Liver (tissue), 9 donors: Measurements from ENCODE around the gene CCDC134. TPM values are rescaled to one million over a fixed set of nuclear protein-coding genes. Genes with fewer than 3 reads are reported as not detected.

Experiments
- DNase-seq: peaks from one replicate; pipeline ENCODE4 v3.0.0-alpha.2; 2017; ENCODE audit warnings: low spot score
- H3K27ac ChIP-seq, 2 donors: one replicate each; pipeline ENCODE4 v1.7.0; 2013; ENCODE audit warnings: inconsistent platforms in 2 of 2, low read length in 2 of 2, control low read depth in 1 of 2, low read depth in 1 of 2, mild to moderate bottlenecking in 1 of 2
- H3K27me3 ChIP-seq, 4 donors: one replicate each; pipeline versions ENCODE4 v1.6.1 to v1.7.0; 2013; ENCODE audit warnings: low read length in 3 of 4, inconsistent platforms in 1 of 4, mild to moderate bottlenecking in 1 of 4, moderate library complexity in 1 of 4; ENCODE audit not compliant: control insufficient read depth in 4 of 4, insufficient read depth in 4 of 4
- H3K36me3 ChIP-seq, 4 donors: one replicate each; pipeline versions ENCODE4 v1.6.1 to v1.7.0; 2013; ENCODE audit warnings: low read length in 3 of 4, mild to moderate bottlenecking in 3 of 4, low read depth in 1 of 4, moderate library complexity in 1 of 4; ENCODE audit not compliant: control insufficient read depth in 4 of 4, insufficient read depth in 3 of 4
- H3K4me1 ChIP-seq, 4 donors: one replicate each; pipeline versions ENCODE4 v1.6.1 to v1.7.0; 2013; ENCODE audit warnings: low read length in 3 of 4, mild to moderate bottlenecking in 3 of 4, moderate library complexity in 1 of 4; ENCODE audit not compliant: control insufficient read depth in 4 of 4, insufficient read depth in 4 of 4
- H3K4me3 ChIP-seq, 3 donors: one replicate each; pipeline versions ENCODE4 v1.6.1 to v1.7.0; 2013; ENCODE audit warnings: low read length in 3 of 3, control low read depth in 1 of 3, low read depth in 1 of 3, mild to moderate bottlenecking in 1 of 3
- H3K9ac ChIP-seq, 2 donors: one replicate each; pipeline ENCODE4 v1.7.0; 2013; ENCODE audit warnings: low read length in 2 of 2, mild to moderate bottlenecking in 2 of 2, moderate library complexity in 2 of 2, control low read depth in 1 of 2, low read depth in 1 of 2
- H3K9me3 ChIP-seq, 4 donors: one replicate each; pipeline versions ENCODE4 v1.6.1 to v1.7.0; 2013; ENCODE audit warnings: low read length in 3 of 4; ENCODE audit not compliant: control insufficient read depth in 4 of 4
- CTCF ChIP-seq: fragments of 150-350 bp; IDR thresholded peaks from 2 replicates; pipeline ENCODE4 v1.5.1; 2017; ENCODE audit warnings: improper control_type of control experiment, low read depth, low read length; ENCODE audit not compliant: missing input control
- EGR1 ChIP-seq, 2 donors: IDR thresholded peaks; 2 replicates each; pipeline ENCODE4 v1.6.1; 2016 to 2018; ENCODE audit warnings: antibody characterized with exemption in 2 of 2, low read depth in 2 of 2
- FOXA1 ChIP-seq: IDR thresholded peaks from 2 replicates; pipeline ENCODE4 v1.6.1; 2016; ENCODE audit warnings: antibody characterized with exemption
- FOXA2 ChIP-seq: IDR thresholded peaks from 2 replicates; pipeline ENCODE4 v1.6.1; 2016; ENCODE audit warnings: antibody characterized with exemption
- HNF4A ChIP-seq, 2 donors: conservative IDR thresholded peaks; 2 replicates each; pipeline ENCODE4 v1.6.1; 2016; ENCODE audit warnings: antibody characterized with exemption in 2 of 2, mild to moderate bottlenecking in 2 of 2
- HNF4G ChIP-seq: IDR thresholded peaks from 2 replicates; pipeline ENCODE4 v1.6.1; 2016; ENCODE audit warnings: antibody characterized with exemption
- JUND ChIP-seq, 2 donors: IDR thresholded peaks; 2 replicates each; pipeline ENCODE4 v1.6.1; 2016; ENCODE audit warnings: antibody characterized with exemption in 2 of 2
- NR2F2 ChIP-seq: IDR thresholded peaks from 2 replicates; pipeline ENCODE4 v1.6.1; 2016; ENCODE audit warnings: antibody characterized with exemption
- RAD21 ChIP-seq, 2 donors: IDR thresholded peaks; 2 replicates each; pipeline ENCODE4 v1.6.1; 2016; ENCODE audit warnings: antibody characterized with exemption in 2 of 2, mild to moderate bottlenecking in 2 of 2
- REST ChIP-seq: IDR thresholded peaks from 2 replicates; pipeline ENCODE4 v1.6.1; 2016; ENCODE audit warnings: antibody characterized with exemption, mild to moderate bottlenecking
- RXRA ChIP-seq, 2 donors: IDR thresholded peaks; 2 replicates each; pipeline ENCODE4 v1.6.1; 2017 to 2018; ENCODE audit warnings: antibody characterized with exemption in 2 of 2, mild to moderate bottlenecking in 1 of 2
- SP1 ChIP-seq: IDR thresholded peaks from 2 replicates; pipeline ENCODE4 v1.6.1; 2018; ENCODE audit warnings: antibody characterized with exemption, mild to moderate bottlenecking
- TAF1 ChIP-seq: conservative IDR thresholded peaks from 2 replicates; pipeline ENCODE4 v1.6.1; 2016; ENCODE audit warnings: antibody characterized with exemption, mild to moderate bottlenecking
- YY1 ChIP-seq: IDR thresholded peaks from 2 replicates; pipeline ENCODE4 v1.6.1; 2016; ENCODE audit warnings: antibody characterized with exemption, mild to moderate bottlenecking
- WGBS: extraction: QIAGEN DNeasy Blood & Tissue Kit; methylation state at CpG from one replicate; pipeline ENCODE4 v1.1.7; 2013; 5-methylcytosine and 5-hydroxymethylcytosine counted together
- polyA plus RNA-seq, 2 donors: library from polyadenylated mRNA; stranded (reverse) in 1 of 2; unstranded in 1 of 2; fragments of 200-250 nt in 1 of 2; fragments of >200 nt in 1 of 2; fragmentation: Nextera tagmentation in 1 of 2; extraction: Ambion mirVana in 1 of 2; gene quantifications; one replicate each; pipeline versions ENCODE4 v1.2.1 to v1.2.3, GENCODE V29; 2013 to 2015
- total RNA-seq, 2 donors: library from RNA; depleted of rRNA; stranded (reverse); fragments of >200 nt; gene quantifications; one replicate each; pipeline ENCODE4 v1.2.3, GENCODE V29; 2014
- TF ChIP-seq, protein P1 (sequence below): IDR thresholded peaks from 2 replicates; pipeline ENCODE4 v1.6.1; 2016; ENCODE audit warnings: antibody characterized with exemption
- TF ChIP-seq, protein P2 (sequence below): IDR thresholded peaks from 2 replicates; pipeline ENCODE4 v1.6.1; 2016; ENCODE audit warnings: antibody characterized with exemption
- donor health status: healthy.
- donor health status: healthy.
- donor health status: healthy.
- donor health status: healthy.
- donor health status: healthy.

CCDC134 gene
- total and polyA plus RNA-seq, 4 donors = 2.0 to 13.2 (median 6.4) TPM

- Histone ChIP-seq H3K4me3 (no peak overlapping the region), H3K27me3 (no peaks in the 10 kb centered on the region), H3K27ac (no peak overlapping the region), H3K9me3 (no peaks in the 10 kb centered on the region), H3K9ac (no peak overlapping the region), H3K4me1 (no peaks in the 10 kb centered on the region), H3K36me3 (no peaks in the 10 kb centered on the region)
- DNase-seq = no peak
- WGBS = 96% methylated on average over 5 of the region's 5 CpGs
- no peak for TF ChIP-seq NR2F2
- no peak for TF ChIP-seq RXRA (IDR thresholded peaks at IDR 0.05)
- no peak for TF ChIP-seq JUND (IDR thresholded peaks at IDR 0.05)
- TF ChIP-seq TAF1 = no peak
- TF ChIP-seq YY1 = no peak
- no peak for TF ChIP-seq HNF4A (conservative IDR thresholded peaks at IDR 0.05)
- no peak for TF ChIP-seq RAD21 (IDR thresholded peaks at IDR 0.05)
Observed at GRCh38 chr22:41757502-41757901, 43.0 kb upstream of the CCDC134 start.

DNA sequence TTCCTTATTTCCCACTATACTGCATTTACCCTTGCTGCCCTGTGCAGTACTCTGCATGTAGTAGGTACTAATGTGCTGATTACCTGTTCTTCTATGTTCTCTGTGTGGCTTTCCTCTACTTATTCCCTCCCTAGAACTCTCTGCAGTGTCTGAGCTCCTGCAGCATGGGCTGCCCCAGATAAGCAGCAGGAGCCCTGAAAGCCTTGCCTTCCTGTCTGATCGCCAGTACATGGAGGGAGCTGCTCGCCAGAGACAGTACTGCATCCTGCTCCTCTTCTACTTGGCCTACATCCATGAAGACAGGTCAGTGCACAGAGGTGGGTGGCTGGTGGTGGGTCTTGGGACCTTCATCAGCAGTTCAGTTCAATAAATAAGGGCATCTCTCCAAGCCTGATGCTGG, 42.2 kb upstream of the CCDC134 start:
- TF ChIP-seq SP1 (no peak), NR2F2 (no peak), YY1 (no peak), EGR1 (IDR thresholded peaks at IDR 0.05; ENCODE audit: low read depth in 2 of 2) (no peak), TAF1 (no peak), HNF4G (no peak), CTCF (no peak), RXRA (IDR thresholded peaks at IDR 0.05) (no peak), RAD21 (IDR thresholded peaks at IDR 0.05) (no peak), FOXA1 (no peak), FOXA2 (no peak), REST (no peak)
- TF ChIP-seq, protein P1, sequence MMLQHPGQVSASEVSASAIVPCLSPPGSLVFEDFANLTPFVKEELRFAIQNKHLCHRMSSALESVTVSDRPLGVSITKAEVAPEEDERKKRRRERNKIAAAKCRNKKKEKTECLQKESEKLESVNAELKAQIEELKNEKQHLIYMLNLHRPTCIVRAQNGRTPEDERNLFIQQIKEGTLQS = no peak
- TF ChIP-seq, protein P2, sequence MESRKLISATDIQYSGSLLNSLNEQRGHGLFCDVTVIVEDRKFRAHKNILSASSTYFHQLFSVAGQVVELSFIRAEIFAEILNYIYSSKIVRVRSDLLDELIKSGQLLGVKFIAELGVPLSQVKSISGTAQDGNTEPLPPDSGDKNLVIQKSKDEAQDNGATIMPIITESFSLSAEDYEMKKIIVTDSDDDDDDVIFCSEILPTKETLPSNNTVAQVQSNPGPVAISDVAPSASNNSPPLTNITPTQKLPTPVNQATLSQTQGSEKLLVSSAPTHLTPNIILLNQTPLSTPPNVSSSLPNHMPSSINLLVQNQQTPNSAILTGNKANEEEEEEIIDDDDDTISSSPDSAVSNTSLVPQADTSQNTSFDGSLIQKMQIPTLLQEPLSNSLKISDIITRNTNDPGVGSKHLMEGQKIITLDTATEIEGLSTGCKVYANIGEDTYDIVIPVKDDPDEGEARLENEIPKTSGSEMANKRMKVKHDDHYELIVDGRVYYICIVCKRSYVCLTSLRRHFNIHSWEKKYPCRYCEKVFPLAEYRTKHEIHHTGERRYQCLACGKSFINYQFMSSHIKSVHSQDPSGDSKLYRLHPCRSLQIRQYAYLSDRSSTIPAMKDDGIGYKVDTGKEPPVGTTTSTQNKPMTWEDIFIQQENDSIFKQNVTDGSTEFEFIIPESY = no peak
- DNase-seq = no peak
- Histone ChIP-seq H3K27ac (no peak overlapping the region), H3K27me3 (no peaks in the 10 kb centered on the region), H3K4me3 (no peak overlapping the region), H3K36me3 (no peaks in the 10 kb centered on the region), H3K4me1 (no peaks in the 10 kb centered on the region), H3K9ac (no peak overlapping the region), H3K9me3 (no peaks in the 10 kb centered on the region)
- WGBS = 80% methylated on average over 2 of the region's 2 CpGs
